ENCODE results near the gene GABRA5.

The GABRA5 gene

DNA sequence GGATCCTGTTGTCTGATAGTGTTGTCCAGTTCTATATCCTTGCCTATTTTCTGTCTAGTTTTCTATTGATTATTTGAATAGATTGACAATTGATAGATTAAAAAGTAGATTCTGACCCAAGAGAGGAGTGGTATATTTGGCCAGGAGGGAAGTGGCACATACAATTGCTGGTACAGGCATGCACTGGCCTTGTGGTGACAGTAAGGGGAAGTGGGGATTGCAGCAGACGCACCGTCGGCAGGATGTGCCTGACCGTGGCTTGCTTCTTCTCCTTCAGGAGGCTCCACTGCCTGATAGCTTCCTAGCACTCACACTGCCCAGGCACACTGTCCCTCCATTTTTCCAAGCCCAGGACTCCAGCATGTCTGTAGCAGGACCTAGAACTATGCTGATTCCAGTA, 114.6 kb downstream of the GABRA5 start:
- no peaks in the 10 kb centered on the region for H3K4me1 ChIP-seq (ENCODE audit: control insufficient read depth, insufficient read depth, low read length, poor library complexity, severe bottlenecking)
- H3K27me3 ChIP-seq (replicated peaks; ENCODE audit: control insufficient read depth, insufficient read depth, low read length, poor library complexity, severe bottlenecking) = no peaks in the 10 kb centered on the region
- H3K4me3 ChIP-seq (ENCODE audit: insufficient read depth, low read depth, low read length, poor library complexity, severe bottlenecking) = no peak overlapping the region
- H3K27ac ChIP-seq (ENCODE audit: insufficient read depth, low read length, poor library complexity, severe bottlenecking) = no peak overlapping the region
- no peak for DNase-seq
- H3K36me3 ChIP-seq (ENCODE audit: control insufficient read depth, insufficient read depth, low read length) = no peaks in the 10 kb centered on the region
- no peaks in the 10 kb centered on the region for H3K9me3 ChIP-seq (ENCODE audit: control insufficient read depth, low read length)

DNA sequence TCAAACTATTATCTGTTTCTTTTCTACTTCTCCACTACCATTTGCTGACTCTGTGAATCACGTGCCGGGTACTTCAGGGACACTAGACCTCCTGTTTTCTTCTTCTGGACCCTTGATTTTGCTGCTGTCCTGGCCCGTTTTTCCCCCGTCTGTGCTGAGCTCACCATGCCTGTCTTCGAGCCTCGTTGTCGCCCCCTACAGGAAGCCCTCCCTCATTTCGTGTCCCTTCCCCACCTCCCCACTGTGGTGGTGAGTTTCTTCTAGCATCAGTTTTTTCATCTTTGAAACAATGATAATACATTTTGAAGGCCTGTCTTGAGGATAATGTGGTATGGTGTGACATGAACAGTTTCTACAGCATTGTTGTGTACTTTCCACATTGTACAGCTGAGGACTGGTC, 117.0 kb downstream of the GABRA5 start:
- Histone ChIP-seq H3K4me1 (ENCODE audit: control insufficient read depth, insufficient read depth, low read length, poor library complexity, severe bottlenecking) (no peaks in the 10 kb centered on the region), H3K27ac (ENCODE audit: insufficient read depth, low read length, poor library complexity, severe bottlenecking) (no peak overlapping the region), H3K4me3 (ENCODE audit: insufficient read depth, low read depth, low read length, poor library complexity, severe bottlenecking) (no peak overlapping the region), H3K9me3 (ENCODE audit: control insufficient read depth, low read length) (no peaks in the 10 kb centered on the region), H3K27me3 (replicated peaks; ENCODE audit: control insufficient read depth, insufficient read depth, low read length, poor library complexity, severe bottlenecking) (no peaks in the 10 kb centered on the region), H3K36me3 (ENCODE audit: control insufficient read depth, insufficient read depth, low read length) (no peaks in the 10 kb centered on the region)
- no peak for DNase-seq

- H3K36me3 ChIP-seq (ENCODE audit: control insufficient read depth, insufficient read depth, low read length) = no peaks in the 10 kb centered on the region
- H3K4me3 ChIP-seq (ENCODE audit: insufficient read depth, low read depth, low read length, poor library complexity, severe bottlenecking) = no peak overlapping the region
- H3K27ac ChIP-seq (ENCODE audit: insufficient read depth, low read length, poor library complexity, severe bottlenecking) = no peak overlapping the region
- H3K9me3 ChIP-seq (ENCODE audit: control insufficient read depth, low read length) = no peaks in the 10 kb centered on the region
- H3K27me3 ChIP-seq (replicated peaks; ENCODE audit: control insufficient read depth, insufficient read depth, low read length, poor library complexity, severe bottlenecking) = no peaks in the 10 kb centered on the region
- DNase-seq = no peak
- H3K4me1 ChIP-seq (ENCODE audit: control insufficient read depth, insufficient read depth, low read length, poor library complexity, severe bottlenecking) = no peaks in the 10 kb centered on the region
Observed at GRCh38 chr15:26985050-26985449, 118.2 kb downstream of the GABRA5 start.

DNA sequence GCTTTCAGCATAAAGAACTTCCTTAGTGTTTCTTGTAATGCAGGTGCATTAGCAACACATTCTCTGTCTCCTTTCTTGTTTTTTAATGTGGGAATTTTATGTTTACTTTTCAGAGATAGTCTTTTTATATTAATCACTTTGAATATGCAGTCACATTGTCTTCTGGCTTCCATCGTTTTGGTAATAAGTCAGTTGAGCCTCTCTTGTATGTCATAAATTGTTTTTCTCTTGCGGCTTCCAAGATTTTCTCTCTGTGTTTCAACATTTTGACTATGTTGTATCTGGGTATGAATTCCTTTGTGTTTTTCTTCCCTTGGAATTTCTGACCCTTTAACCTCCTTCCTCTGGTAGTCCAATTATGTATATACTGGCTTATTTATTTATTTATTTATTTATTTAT, 129.4 kb downstream of the GABRA5 start:
- DNase-seq = no peak
- Histone ChIP-seq H3K4me1 (ENCODE audit: control insufficient read depth, insufficient read depth, low read length, poor library complexity, severe bottlenecking) (no peaks in the 10 kb centered on the region), H3K27ac (ENCODE audit: insufficient read depth, low read length, poor library complexity, severe bottlenecking) (no peak overlapping the region), H3K4me3 (ENCODE audit: insufficient read depth, low read depth, low read length, poor library complexity, severe bottlenecking) (no peak overlapping the region), H3K9me3 (ENCODE audit: control insufficient read depth, low read length) (no peaks in the 10 kb centered on the region), H3K36me3 (ENCODE audit: control insufficient read depth, insufficient read depth, low read length) (no peaks in the 10 kb centered on the region), H3K27me3 (replicated peaks; ENCODE audit: control insufficient read depth, insufficient read depth, low read length, poor library complexity, severe bottlenecking) (no peaks in the 10 kb centered on the region)

Data from effector memory CD4-positive, alpha-beta T cell (primary cell).